Measurements from ENCODE around the gene KCNN4.

Gene KCNN4

GRCh38 chr19:43804432-43804831, 23.7 kb upstream of the KCNN4 start:
- H3K27me3 ChIP-seq (ENCODE audit: low read length) = no peaks in the 10 kb centered on the region
- H3K36me3 ChIP-seq (ENCODE audit: low read length) = no peaks in the 10 kb centered on the region
- no peak overlapping the region for H3K4me2 ChIP-seq (ENCODE audit: low read depth, low read length, poor library complexity, severe bottlenecking)
- H3K27ac ChIP-seq (ENCODE audit: low read depth, low read length) = no peak overlapping the region
- H3K9me3 ChIP-seq (ENCODE audit: insufficient read depth, low read length) = no peaks in the 10 kb centered on the region
- H3K9ac ChIP-seq (ENCODE audit: low read length) = no peak overlapping the region
- no peaks in the 10 kb centered on the region for H4K20me1 ChIP-seq (ENCODE audit: low read depth, low read length)
- no peaks in the 10 kb centered on the region for H3K79me2 ChIP-seq (ENCODE audit: insufficient read depth, low read length)
- no peak for TF ChIP-seq EZH2phosphoT487 (conservative IDR thresholded peaks at IDR 0.05; ENCODE audit: low read length)
- H2AFZ ChIP-seq (ENCODE audit: low read depth, low read length, severe bottlenecking) = no peak overlapping the region
- no peaks in the 10 kb centered on the region for H3F3A ChIP-seq (ENCODE audit: insufficient read depth)
- H3K4me3 ChIP-seq (ENCODE audit: insufficient read depth, low read length, poor library complexity, severe bottlenecking) = no peak overlapping the region
- no peaks in the 10 kb centered on the region for H3K9me2 ChIP-seq (replicated peaks; ENCODE audit: insufficient read depth, low read length)

GRCh38 chr19:43802216-43802951, 21.6 kb upstream of the KCNN4 start, which contains the start of gene LYPD5:
Gene LYPD5 (minus strand): TSS chr19:43802447. CDS start chr19:43802380, 67 bp downstream.
- H3K4me2 ChIP-seq (ENCODE audit: low read depth, low read length, poor library complexity, severe bottlenecking) = no peak within 1 kb of the TSS
- no peak within 1 kb of the TSS for H3K27ac ChIP-seq (ENCODE audit: low read depth, low read length)
- H2AFZ ChIP-seq (ENCODE audit: low read depth, low read length, severe bottlenecking) = no peak within 1 kb of the TSS
- H3K79me2 ChIP-seq (ENCODE audit: insufficient read depth, low read length) = no peaks in the 10 kb centered on the region
- H3K9ac ChIP-seq (ENCODE audit: low read length) = no peak within 1 kb of the TSS
- no peaks in the 10 kb centered on the region for H3K9me3 ChIP-seq (ENCODE audit: insufficient read depth, low read length)
- H4K20me1 ChIP-seq (ENCODE audit: low read depth, low read length) = no peaks in the 10 kb centered on the region
- no peaks in the 10 kb centered on the region for H3K27me3 ChIP-seq (ENCODE audit: low read length)
- TF ChIP-seq EZH2phosphoT487 (conservative IDR thresholded peaks at IDR 0.05; ENCODE audit: low read length) = no peak
- TF ChIP-seq CTCF (IDR thresholded peaks at IDR 0.05; ENCODE audit: insufficient read depth, low read length, poor library complexity, severe bottlenecking) = no peak
- H3K36me3 ChIP-seq (ENCODE audit: low read length) = no peaks in the 10 kb centered on the region
- H3K9me2 ChIP-seq (replicated peaks; ENCODE audit: insufficient read depth, low read length) = no peaks in the 10 kb centered on the region
- no peaks in the 10 kb centered on the region for H3F3A ChIP-seq (ENCODE audit: insufficient read depth)
- no peak within 1 kb of the TSS for H3K4me3 ChIP-seq (ENCODE audit: insufficient read depth, low read length, poor library complexity, severe bottlenecking)

GRCh38 chr19:43799502-43800142, 18.8 kb upstream of the KCNN4 start:
- Histone ChIP-seq H2AFZ (ENCODE audit: low read depth, low read length, severe bottlenecking) (no peak overlapping the region), H3K79me2 (ENCODE audit: insufficient read depth, low read length) (no peaks in the 10 kb centered on the region), H3K4me2 (ENCODE audit: low read depth, low read length, poor library complexity, severe bottlenecking) (no peak overlapping the region), H3K27me3 (ENCODE audit: low read length) (no peaks in the 10 kb centered on the region), H3K9ac (ENCODE audit: low read length) (no peak overlapping the region), H3F3A (ENCODE audit: insufficient read depth) (no peaks in the 10 kb centered on the region), H4K20me1 (ENCODE audit: low read depth, low read length) (no peaks in the 10 kb centered on the region), H3K27ac (ENCODE audit: low read depth, low read length) (no peak overlapping the region), H3K4me3 (ENCODE audit: insufficient read depth, low read length, poor library complexity, severe bottlenecking) (no peak overlapping the region), H3K9me2 (replicated peaks; ENCODE audit: insufficient read depth, low read length) (no peaks in the 10 kb centered on the region), H3K9me3 (ENCODE audit: insufficient read depth, low read length) (no peaks in the 10 kb centered on the region), H3K36me3 (ENCODE audit: low read length) (no peaks in the 10 kb centered on the region)
- TF ChIP-seq CTCF (IDR thresholded peaks at IDR 0.05; ENCODE audit: insufficient read depth, low read length, poor library complexity, severe bottlenecking) = no peak
- no peak for TF ChIP-seq EZH2phosphoT487 (conservative IDR thresholded peaks at IDR 0.05; ENCODE audit: low read length)
